ENCODE data around the gene MAGOH.

MAGOH gene

DNA sequence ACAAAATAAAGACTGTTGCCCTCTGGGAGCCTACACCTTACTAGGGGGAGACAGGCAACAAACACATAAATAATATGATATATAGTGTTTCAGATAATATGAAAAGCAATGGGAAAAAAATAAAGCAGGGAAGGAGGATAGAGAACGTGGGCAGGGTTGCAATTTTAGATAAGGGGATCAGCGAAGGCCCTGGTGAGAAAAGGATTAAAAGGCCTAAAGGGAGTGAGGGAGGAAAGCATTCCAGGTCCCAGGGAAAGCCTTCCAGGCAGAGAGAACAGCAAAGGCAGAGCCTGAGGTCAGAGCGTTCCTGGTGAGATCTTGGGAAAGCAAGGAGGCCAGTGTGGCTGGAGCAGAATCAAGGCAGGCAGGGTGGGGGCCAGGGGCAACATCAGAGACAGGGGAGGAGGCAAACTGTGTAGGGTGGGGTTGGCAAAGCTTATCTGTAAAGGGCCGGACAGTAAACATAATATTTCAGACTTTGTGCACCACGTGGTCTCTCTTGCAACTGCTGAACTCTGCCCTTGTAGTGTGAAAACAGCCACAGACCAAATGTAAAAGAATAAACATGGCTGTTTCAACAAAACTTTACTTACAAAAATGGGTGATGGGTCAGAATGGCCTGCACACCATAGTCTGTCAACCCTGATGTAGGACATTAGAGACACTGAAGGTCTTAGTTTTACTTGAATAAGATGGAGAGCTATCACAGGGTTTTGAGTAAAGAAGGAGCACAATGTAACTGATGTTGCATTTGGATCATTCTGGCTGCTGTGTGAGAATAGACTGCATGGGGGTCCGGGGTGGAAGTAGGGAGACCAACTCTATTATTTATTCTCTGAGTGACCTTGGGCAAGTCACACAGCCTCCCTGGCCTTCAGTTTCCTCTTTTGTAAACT is 55.0 kb downstream of the MAGOH start:
- no peak for DNase-seq

DNA sequence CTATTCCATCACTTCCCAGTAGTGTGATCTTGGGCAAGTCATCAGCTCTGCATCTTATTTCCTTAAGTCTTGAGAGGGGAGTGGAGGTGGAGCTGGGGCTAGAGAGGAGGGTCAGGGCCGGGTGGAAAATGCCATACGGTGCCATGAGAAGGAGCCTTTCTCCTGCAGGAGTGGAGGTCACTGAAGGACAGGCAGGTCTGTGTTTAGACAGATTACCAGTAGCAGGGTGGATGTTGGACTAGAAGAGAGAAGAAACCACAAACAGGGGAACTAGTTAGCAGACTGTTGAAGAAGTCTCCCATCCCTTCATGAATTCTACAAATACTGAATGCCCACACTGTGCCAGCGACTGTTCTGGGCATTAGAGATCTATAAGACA is 55.6 kb downstream of the MAGOH start:
- DNase-seq, result no peak

DNA sequence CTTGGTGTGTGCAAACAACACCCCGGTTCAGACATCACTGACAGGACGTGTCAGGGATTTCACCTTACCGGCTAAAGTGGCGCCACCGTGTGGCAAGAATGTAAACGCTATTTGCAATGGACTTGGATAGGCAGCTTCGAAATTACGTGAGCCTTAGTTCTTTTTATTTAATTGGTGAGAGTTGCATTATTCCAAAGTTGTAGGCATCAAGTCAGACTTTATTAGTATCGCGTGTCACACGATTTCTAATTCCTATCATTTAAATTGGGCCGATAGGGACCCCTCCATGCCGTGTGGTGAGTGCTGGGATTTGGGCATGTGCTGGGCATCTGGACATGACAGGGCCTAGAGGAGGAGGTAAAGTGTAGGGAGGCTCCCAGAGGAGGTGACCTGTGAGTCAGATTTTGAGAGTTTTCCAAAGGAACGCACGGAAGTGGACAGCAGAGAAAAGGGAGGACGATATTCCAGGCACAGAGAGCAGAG is 56.2 kb downstream of the MAGOH start:
- no peak for DNase-seq

DNA sequence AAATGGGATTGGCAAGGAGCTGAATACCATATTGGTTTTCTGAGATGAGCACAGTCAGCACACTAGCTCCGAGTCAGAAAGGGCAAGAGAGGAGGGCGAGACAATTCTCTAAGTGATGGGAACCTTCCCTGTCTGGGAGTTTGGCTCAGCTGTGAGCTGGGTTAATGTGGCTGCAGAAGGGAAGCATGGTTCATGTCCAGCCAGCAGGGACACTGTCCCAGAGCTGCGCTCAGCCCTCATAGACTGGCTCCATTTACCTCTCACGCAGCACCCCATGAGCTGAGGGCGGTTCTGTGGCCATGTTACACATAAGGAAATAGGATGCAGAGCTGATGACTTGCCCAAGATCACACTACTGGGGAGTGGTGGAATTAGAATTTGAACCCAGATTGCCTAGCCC is 57.4 kb downstream of the MAGOH start:
- DNase-seq, result no peak

DNA sequence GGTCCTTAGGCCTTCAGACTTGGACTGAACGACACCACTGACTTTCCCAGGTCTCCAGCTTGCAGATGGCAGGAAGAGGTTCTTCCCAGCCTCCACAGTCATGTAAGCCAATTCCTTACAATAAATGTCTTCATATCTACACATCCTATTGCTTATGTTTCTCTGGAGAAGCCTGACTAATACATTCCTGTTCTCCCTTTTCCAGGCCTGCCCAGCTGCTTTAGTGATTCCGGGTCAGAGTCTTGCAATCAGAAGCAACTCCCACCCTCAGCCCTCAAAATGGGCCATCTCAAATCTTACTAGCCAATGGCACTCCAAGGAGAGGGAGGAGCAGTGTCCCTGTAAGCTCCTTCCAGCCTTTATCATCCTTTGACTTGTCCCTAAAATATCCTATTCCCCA is 58.1 kb downstream of the MAGOH start:
- no peak for DNase-seq

Measured in SHP77 treated with DMSO at 0.1 percent for 48 hours (cell line).